OCI-LY7 (cell line): ENCODE results near the gene IFIT1. TPM values are rescaled to one million over a fixed set of nuclear protein-coding genes. Genes with fewer than 3 reads are reported as not detected.

Experiments used
- BruUV-seq: library from RNA; stranded (reverse); fragments of 400-500 nt; replicated peaks from 2 replicates; lab custom pipeline; 2021; lab: Mats Ljungman, UMichigan
- CTCF ChIA-PET: fragments of 300-600 bp; sonication (Branson Sonifier 250); formaldehyde crosslinking; loops from one replicate; lab custom pipeline; 2022; ENCODE audit warnings: antibody characterized with exemption; ENCODE audit not compliant: unreplicated experiment; lab: Charles Lee
- POLR2A ChIA-PET: fragments of 300-600 bp; sonication (Branson Sonifier 250); formaldehyde crosslinking; loops from one replicate; lab custom pipeline; 2022; ENCODE audit warnings: antibody characterized with exemption; lab: Charles Lee
- DNase-seq: peaks from one replicate; pipeline ENCODE4 v3.0.0-alpha.2; 2015; ENCODE audit warnings: low spot score
- H2AFZ ChIP-seq: fragments of 200-600 bp; sonication (generic), shearing (Covaris generic); 2 replicates; pipeline ENCODE4 v1.6.1; 2014; ENCODE audit warnings: mild to moderate bottlenecking, antibody characterized with exemption, low read length, moderate library complexity
- H3K27ac ChIP-seq: fragments of 200-600 bp; sonication (generic); 2 replicates; pipeline ENCODE4 v1.5.1; 2014; ENCODE audit warnings: mixed run types, low read depth, mild to moderate bottlenecking, moderate library complexity, low read length, inconsistent platforms; ENCODE audit not compliant: poor library complexity, severe bottlenecking
- H3K36me3 ChIP-seq: fragments of 200-600 bp; sonication (generic); 2 replicates; pipeline ENCODE4 v1.6.1; 2014; ENCODE audit warnings: mild to moderate bottlenecking, antibody characterized with exemption, low read length, moderate library complexity, mixed read lengths; ENCODE audit not compliant: insufficient read depth
- H3K4me1 ChIP-seq: fragments of 200-600 bp; sonication (generic); 2 replicates; pipeline ENCODE4 v1.5.1; 2014; ENCODE audit warnings: mild to moderate bottlenecking, low read length; ENCODE audit not compliant: insufficient read depth, poor library complexity, severe bottlenecking
- H3K4me2 ChIP-seq: fragments of 200-600 bp; sonication (generic); 2 replicates; pipeline ENCODE4 v1.6.1; 2014; ENCODE audit warnings: mild to moderate bottlenecking, low read length
- H3K4me3 ChIP-seq: fragments of 200-600 bp; sonication (generic); 2 replicates; pipeline ENCODE4 v1.5.1; 2014; ENCODE audit warnings: mild to moderate bottlenecking, low read depth, low read length; ENCODE audit not compliant: poor library complexity, severe bottlenecking
- H3K79me2 ChIP-seq: fragments of 200-600 bp; sonication (generic); 2 replicates; pipeline ENCODE4 v1.6.1; 2016; ENCODE audit warnings: low read depth, mild to moderate bottlenecking, low read length, moderate library complexity, mixed read lengths; ENCODE audit not compliant: insufficient read depth
- H3K9me2 ChIP-seq: fragments of 200-600 bp; sonication (generic); 2 replicates; pipeline ENCODE4 v1.6.1; 2016; ENCODE audit warnings: mild to moderate bottlenecking, low read length, mixed read lengths; ENCODE audit not compliant: insufficient read depth
- H3K9me3 ChIP-seq: fragments of 200-600 bp; sonication (generic); 2 replicates; pipeline ENCODE4 v1.6.1; 2014; ENCODE audit warnings: mild to moderate bottlenecking, mixed run types, low read length, mixed read lengths
- H4K20me1 ChIP-seq: fragments of 200-600 bp; sonication (generic); 2 replicates; pipeline ENCODE4 v1.6.1; 2014; ENCODE audit warnings: mild to moderate bottlenecking, antibody characterized with exemption, low read length, moderate library complexity, mixed read lengths; ENCODE audit not compliant: insufficient read depth
- CTCF ChIP-seq: fragments of 200-600 bp; sonication (generic); conservative IDR thresholded peaks from 2 replicates; pipeline ENCODE4 v1.5.1; 2014; ENCODE audit warnings: mild to moderate bottlenecking, antibody characterized with exemption, low read length, moderate library complexity, mixed read lengths
- EZH2phosphoT487 ChIP-seq: fragments of 200-600 bp; sonication (generic); IDR thresholded peaks from 2 replicates; pipeline ENCODE4 v1.6.1; 2018; ENCODE audit warnings: low read depth, borderline replicate concordance, mild to moderate bottlenecking, mixed run types, antibody characterized with exemption, low read length, moderate library complexity, mixed read lengths
- intact Hi-C: fragments of 100-400 bp; cut with micrococcal nuclease; formaldehyde crosslinking; loops from one replicate; pipeline ENCODE4 v1.10.0; 2022; ENCODE audit not compliant: unreplicated experiment
- total RNA-seq, 2 experiments: library from RNA; depleted of rRNA in 1 of 2; stranded (reverse); fragments of >200 nt in 1 of 2; shearing (Covaris generic) in 1 of 2; gene quantifications; 2 replicates each; pipeline ENCODE4 v1.2.3, GENCODE V29; 2014 to 2022

IFIT1 gene
- total RNA-seq, 2 experiments from 2014 or later: not detected

GRCh38 chr10:89368129-89368528 lies 24.3 kb upstream of the IFIT1 start:
- Histone ChIP-seq H3K4me3 (no peak overlapping the region), H3K79me2 (no peaks in the 10 kb centered on the region), H3K4me1 (no peaks in the 10 kb centered on the region), H2AFZ (no peak overlapping the region), H3K4me2 (no peak overlapping the region), H3K9me2 (no peaks in the 10 kb centered on the region), H3K27ac (no peak overlapping the region), H4K20me1 (no peaks in the 10 kb centered on the region), H3K36me3 (no peaks in the 10 kb centered on the region), H3K9me3 (no peaks in the 10 kb centered on the region)
- DNase-seq: no peak
- POLR2A ChIA-PET: interaction anchor here (0.7 to 1.7 kb wide), 2 partner anchors 66 to 144 kb away, joined by 3 read pairs; no protein-coding TSS in a partner anchor
- BruUV-seq: no TSS peak
- no peak for TF ChIP-seq EZH2phosphoT487
- no peak for TF ChIP-seq CTCF
- intact Hi-C loops: no loop called here
- CTCF ChIA-PET: no interaction called here

DNA sequence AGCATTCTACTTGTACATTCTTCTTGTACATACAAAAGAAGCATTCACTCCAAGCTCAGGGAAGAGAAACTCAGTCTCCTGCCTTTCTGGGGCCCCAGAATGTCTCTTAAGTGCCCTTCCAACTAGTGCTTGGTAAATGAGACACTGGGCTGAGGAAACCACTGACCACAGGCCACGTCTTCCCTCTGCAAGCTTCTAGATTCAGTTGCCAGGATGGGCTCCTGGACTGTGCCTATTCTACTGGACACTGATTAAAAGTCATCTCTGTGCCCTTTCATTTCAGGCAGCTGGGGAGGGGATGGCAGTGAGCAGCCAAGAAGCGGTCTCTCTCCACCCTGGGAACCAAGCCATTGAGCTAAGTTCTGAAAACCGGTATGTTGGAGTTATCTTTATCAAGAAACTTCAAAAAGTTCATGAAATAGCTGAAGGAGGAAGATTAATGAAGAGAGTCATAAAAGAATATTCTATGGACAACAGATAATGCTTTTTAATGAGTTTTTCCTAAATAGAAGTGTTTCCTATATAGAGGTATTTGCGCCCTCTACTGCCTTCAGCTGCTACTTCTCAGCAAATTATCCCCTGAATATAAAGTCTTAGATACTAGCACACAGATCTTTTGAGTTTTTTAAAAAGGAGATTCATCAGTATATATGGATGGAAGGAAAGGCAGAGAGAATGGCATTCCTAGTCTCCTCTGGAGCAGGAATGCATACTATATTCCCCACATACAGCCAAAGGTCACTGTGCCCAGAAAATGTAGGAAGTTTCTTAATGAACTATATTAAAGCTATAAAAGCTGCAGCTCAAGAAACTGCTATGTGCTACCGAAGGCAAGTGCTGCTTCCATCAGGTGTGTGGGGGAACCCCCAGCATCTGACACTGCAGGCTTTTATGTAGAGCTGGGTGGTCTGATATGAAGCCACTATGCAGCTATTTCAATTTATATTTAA lies 23.0 kb upstream of the IFIT1 start:
- POLR2A ChIA-PET: interaction anchor here (0.6 to 1.7 kb wide), 5 partner anchors 8 to 140 kb away, joined by 3 to 5 read pairs (median 4); partner anchors contain the start of gene IFIT1B
- no peaks in the 10 kb centered on the region for H3K36me3 ChIP-seq
- H4K20me1 ChIP-seq: no peaks in the 10 kb centered on the region
- peak; percentile 23 for DNase-seq
- H3K9me3 ChIP-seq: no peaks in the 10 kb centered on the region
- no peak overlapping the region for H3K27ac ChIP-seq
- H3K4me2 ChIP-seq: no peak overlapping the region
- no peaks in the 10 kb centered on the region for H3K4me1 ChIP-seq
- CTCF ChIA-PET: interaction anchor here (0.6 kb wide), 2 partner anchors 49 to 67 kb away, joined by 3 read pairs; no protein-coding TSS in a partner anchor
- no peak overlapping the region for H3K4me3 ChIP-seq
- TF ChIP-seq CTCF (peak; percentile 82), EZH2phosphoT487 (no peak)
- H3K9me2 ChIP-seq: no peaks in the 10 kb centered on the region
- H3K79me2 ChIP-seq: no peaks in the 10 kb centered on the region
- BruUV-seq: no TSS peak
- no peak overlapping the region for H2AFZ ChIP-seq
- intact Hi-C loops: no loop called here

DNA sequence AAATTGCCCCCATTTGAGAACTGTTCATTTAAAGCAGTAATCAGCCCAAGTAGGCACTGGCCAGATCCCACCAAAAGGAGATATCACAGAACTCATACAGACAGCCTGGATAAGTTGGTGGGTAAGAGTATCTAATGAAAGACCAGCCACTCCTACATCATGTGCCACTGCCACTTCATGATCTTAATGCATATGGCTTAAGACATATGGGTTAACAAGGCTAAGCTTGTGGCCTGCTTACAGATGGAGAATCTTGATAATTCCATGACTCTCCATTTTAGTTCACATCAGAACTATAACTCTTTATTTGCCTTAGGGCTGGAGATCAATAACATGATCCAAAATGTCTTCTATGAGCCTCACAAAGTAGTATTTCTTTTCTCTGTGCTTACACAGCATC lies 21.3 kb upstream of the IFIT1 start:
- Histone ChIP-seq H2AFZ (no peak overlapping the region), H3K4me3 (no peak overlapping the region), H3K4me2 (no peak overlapping the region), H3K79me2 (no peaks in the 10 kb centered on the region), H3K4me1 (no peaks in the 10 kb centered on the region), H3K27ac (no peak overlapping the region), H3K9me3 (no peaks in the 10 kb centered on the region), H4K20me1 (no peaks in the 10 kb centered on the region), H3K9me2 (no peaks in the 10 kb centered on the region), H3K36me3 (no peaks in the 10 kb centered on the region)
- CTCF ChIA-PET: no interaction called here
- intact Hi-C loops: no loop called here
- DNase-seq: no peak
- no peak for TF ChIP-seq EZH2phosphoT487
- TF ChIP-seq CTCF: no peak
- POLR2A ChIA-PET: interaction anchor here (1.1 kb wide), 1 partner anchor 122 kb away, joined by 3 read pairs; no protein-coding TSS in a partner anchor
- BruUV-seq: no TSS peak
